Parathyroid adenoma (tissue), 2 donors: ENCODE data around the gene BMP10.

ENCODE experiments used
- H2AFZ ChIP-seq: fragments of 300-600 bp; sonication (generic); one replicate; pipeline ENCODE4 v1.7.0; 2017; ENCODE audit warnings: antibody characterized with exemption, mild to moderate bottlenecking
- H3K27ac ChIP-seq: fragments of 300-600 bp; sonication (generic); one replicate; pipeline ENCODE4 v1.7.0; 2017
- H3K27me3 ChIP-seq: fragments of 300-600 bp; sonication (generic); one replicate; pipeline ENCODE4 v1.7.0; 2017; ENCODE audit warnings: low read length; ENCODE audit not compliant: control insufficient read depth, insufficient read depth
- H3K36me3 ChIP-seq: fragments of 300-600 bp; sonication (generic); one replicate; pipeline ENCODE4 v1.7.0; 2017; ENCODE audit warnings: low read length; ENCODE audit not compliant: control insufficient read depth, insufficient read depth
- H3K4me1 ChIP-seq: fragments of 300-600 bp; sonication (generic); one replicate; pipeline ENCODE4 v1.7.0; 2017; ENCODE audit warnings: control low read depth
- H3K4me2 ChIP-seq: fragments of 300-600 bp; sonication (generic); one replicate; pipeline ENCODE4 v1.7.0; 2017; ENCODE audit warnings: low read length
- H3K4me3 ChIP-seq: fragments of 300-600 bp; sonication (generic); one replicate; pipeline ENCODE4 v1.7.0; 2017; ENCODE audit warnings: low read depth, low read length
- H3K79me2 ChIP-seq: fragments of 300-600 bp; sonication (generic); one replicate; pipeline ENCODE4 v1.7.0; 2017; ENCODE audit warnings: control low read depth
- H3K9ac ChIP-seq: fragments of 300-600 bp; sonication (generic); one replicate; pipeline ENCODE4 v1.7.0; 2017; ENCODE audit warnings: mild to moderate bottlenecking
- H3K9me3 ChIP-seq: fragments of 300-600 bp; sonication (generic); one replicate; pipeline ENCODE4 v1.7.0; 2017; ENCODE audit warnings: low read length; ENCODE audit not compliant: control insufficient read depth
- TF ChIP-seq, protein P1 (sequence below): fragments of 300-600 bp; sonication (generic); IDR thresholded peaks from one replicate; pipeline ENCODE4 v1.7.0; 2017; ENCODE audit warnings: antibody characterized with exemption, mild to moderate bottlenecking
- donor health status: primary hyperparathyroidism.

BMP10 gene

GRCh38 chr2:68911709-68912108 is 40.5 kb upstream of the BMP10 start:
- Histone ChIP-seq H3K4me3 (no peak overlapping the region), H3K4me2 (no peak overlapping the region), H3K27ac (no peak overlapping the region), H3K4me1 (no peaks in the 10 kb centered on the region), H3K27me3 (no peaks in the 10 kb centered on the region), H3K9me3 (no peaks in the 10 kb centered on the region), H2AFZ (no peak overlapping the region), H3K36me3 (no peaks in the 10 kb centered on the region), H3K9ac (no peak overlapping the region), H3K79me2 (no peaks in the 10 kb centered on the region)
- TF ChIP-seq, protein P1, sequence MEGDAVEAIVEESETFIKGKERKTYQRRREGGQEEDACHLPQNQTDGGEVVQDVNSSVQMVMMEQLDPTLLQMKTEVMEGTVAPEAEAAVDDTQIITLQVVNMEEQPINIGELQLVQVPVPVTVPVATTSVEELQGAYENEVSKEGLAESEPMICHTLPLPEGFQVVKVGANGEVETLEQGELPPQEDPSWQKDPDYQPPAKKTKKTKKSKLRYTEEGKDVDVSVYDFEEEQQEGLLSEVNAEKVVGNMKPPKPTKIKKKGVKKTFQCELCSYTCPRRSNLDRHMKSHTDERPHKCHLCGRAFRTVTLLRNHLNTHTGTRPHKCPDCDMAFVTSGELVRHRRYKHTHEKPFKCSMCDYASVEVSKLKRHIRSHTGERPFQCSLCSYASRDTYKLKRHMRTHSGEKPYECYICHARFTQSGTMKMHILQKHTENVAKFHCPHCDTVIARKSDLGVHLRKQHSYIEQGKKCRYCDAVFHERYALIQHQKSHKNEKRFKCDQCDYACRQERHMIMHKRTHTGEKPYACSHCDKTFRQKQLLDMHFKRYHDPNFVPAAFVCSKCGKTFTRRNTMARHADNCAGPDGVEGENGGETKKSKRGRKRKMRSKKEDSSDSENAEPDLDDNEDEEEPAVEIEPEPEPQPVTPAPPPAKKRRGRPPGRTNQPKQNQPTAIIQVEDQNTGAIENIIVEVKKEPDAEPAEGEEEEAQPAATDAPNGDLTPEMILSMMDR, result no peak

DNA sequence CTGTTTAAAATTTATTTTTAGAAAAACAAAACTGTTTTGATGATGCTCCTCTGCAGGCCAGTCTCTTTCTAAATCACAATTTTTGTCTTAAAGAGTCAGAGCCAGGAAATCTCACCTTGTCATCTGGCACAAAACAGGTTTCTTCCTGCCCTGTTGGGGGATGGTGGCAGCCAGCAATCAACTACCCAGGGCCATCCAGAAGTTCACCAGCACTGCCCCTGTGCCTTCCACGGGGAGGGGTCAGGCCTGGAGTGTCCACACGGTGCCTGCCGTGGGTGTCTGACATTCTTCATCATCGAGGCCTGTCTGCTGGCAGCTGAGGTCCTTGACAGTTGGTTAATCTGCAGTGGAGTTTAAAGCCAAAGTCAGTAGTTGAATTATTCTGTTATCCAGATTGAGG is 40.0 kb upstream of the BMP10 start:
- H3K9ac ChIP-seq, result no peak overlapping the region

DNA sequence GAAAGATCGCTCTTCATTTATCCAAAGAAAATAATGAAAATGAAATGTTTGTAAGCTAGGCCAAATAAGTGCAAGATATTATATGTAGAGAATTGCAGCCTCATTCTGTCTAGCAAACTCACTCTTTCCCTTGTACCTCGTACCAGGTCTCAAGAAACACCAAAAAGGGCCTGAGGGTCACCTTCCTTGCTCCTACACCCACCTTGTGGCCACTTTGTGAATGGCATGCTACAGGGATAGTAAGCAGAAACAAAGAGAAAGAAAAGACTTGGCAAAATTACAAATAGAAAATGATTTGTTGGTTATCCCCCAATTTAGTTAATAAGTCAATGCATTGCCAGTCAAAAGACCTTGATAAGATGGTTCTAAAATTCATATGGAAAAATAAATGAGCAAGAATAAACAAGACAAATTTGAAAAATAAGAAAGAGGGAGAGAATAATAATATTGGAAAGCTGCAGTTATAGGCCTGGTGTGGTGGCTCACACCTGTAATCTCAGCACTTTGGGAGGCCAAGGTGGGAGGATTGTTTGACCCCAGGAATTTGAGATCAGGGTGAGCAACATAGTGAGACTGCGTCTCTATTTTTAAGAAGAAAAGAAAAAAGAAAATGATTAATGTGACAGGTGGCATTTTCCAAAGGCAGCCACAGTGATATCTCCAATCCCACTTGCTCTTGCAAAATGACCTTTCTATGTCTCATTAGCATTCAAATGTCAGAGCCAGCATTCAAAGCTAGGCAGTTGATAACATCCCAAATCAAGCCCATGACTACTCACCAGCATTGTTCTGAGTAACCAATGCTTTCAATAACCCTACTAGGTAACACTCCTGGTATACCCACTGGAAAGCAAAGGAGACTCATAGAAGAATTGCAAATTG is 38.8 kb upstream of the BMP10 start:
- no peak overlapping the region for H3K4me2 ChIP-seq
- H3K79me2 ChIP-seq, result no peaks in the 10 kb centered on the region
- no peak overlapping the region for H3K27ac ChIP-seq
- H3K27me3 ChIP-seq, result no peaks in the 10 kb centered on the region
- H2AFZ ChIP-seq, result no peak overlapping the region
- H3K9ac ChIP-seq, result no peak overlapping the region
- TF ChIP-seq, protein P1, result peak; percentile 96
- H3K9me3 ChIP-seq, result no peaks in the 10 kb centered on the region
- no peak overlapping the region for H3K4me3 ChIP-seq
- H3K4me1 ChIP-seq, result no peaks in the 10 kb centered on the region
- H3K36me3 ChIP-seq, result no peaks in the 10 kb centered on the region

More for the DNA sequence above, 40.0 kb upstream of the BMP10 start:
- Histone ChIP-seq H3K27ac (no peak overlapping the region), H3K27me3 (no peaks in the 10 kb centered on the region), H3K9me3 (no peaks in the 10 kb centered on the region), H2AFZ (no peak overlapping the region), H3K4me2 (no peak overlapping the region), H3K4me3 (no peak overlapping the region), H3K79me2 (no peaks in the 10 kb centered on the region), H3K4me1 (no peaks in the 10 kb centered on the region), H3K36me3 (no peaks in the 10 kb centered on the region)
- TF ChIP-seq, protein P1, result no peak

GRCh38 chr2:68908392-68908970 is 37.3 kb upstream of the BMP10 start:
- H3K4me3 ChIP-seq, result no peak overlapping the region
- H3K4me1 ChIP-seq, result no peaks in the 10 kb centered on the region
- no peaks in the 10 kb centered on the region for H3K79me2 ChIP-seq
- no peak overlapping the region for H3K4me2 ChIP-seq
- H3K27me3 ChIP-seq, result no peaks in the 10 kb centered on the region
- H3K9me3 ChIP-seq, result no peaks in the 10 kb centered on the region
- H2AFZ ChIP-seq, result peak overlapping the region; percentile 13
- no peak overlapping the region for H3K27ac ChIP-seq
- TF ChIP-seq, protein P1, result no peak
- no peak overlapping the region for H3K9ac ChIP-seq
- no peaks in the 10 kb centered on the region for H3K36me3 ChIP-seq
